ENCODE measurements around the gene CBARP. TPM values are rescaled to one million over a fixed set of nuclear protein-coding genes. Genes with fewer than 3 reads are reported as not detected.

The CBARP gene
- total RNA-seq, 1 donor from 2014 or later = 7.6 TPM

GRCh38 chr19:1222394-1222793 is 15.4 kb downstream of the CBARP start:
- Mint-ChIP-seq H3K9me3 (ENCODE audit: low read depth) (no peaks in the 10 kb centered on the region), H3K27me3 (ENCODE audit: low read depth) (no peaks in the 10 kb centered on the region), H3K36me3 (ENCODE audit: low read depth) (no peaks in the 10 kb centered on the region), H3K4me1 (ENCODE audit: low read depth) (no peaks in the 10 kb centered on the region), H3K4me3 (ENCODE audit: unreplicated experiment) (no peak overlapping the region), H3K27ac (ENCODE audit: unreplicated experiment) (no peak overlapping the region)
- TF ChIP-seq, protein P1, sequence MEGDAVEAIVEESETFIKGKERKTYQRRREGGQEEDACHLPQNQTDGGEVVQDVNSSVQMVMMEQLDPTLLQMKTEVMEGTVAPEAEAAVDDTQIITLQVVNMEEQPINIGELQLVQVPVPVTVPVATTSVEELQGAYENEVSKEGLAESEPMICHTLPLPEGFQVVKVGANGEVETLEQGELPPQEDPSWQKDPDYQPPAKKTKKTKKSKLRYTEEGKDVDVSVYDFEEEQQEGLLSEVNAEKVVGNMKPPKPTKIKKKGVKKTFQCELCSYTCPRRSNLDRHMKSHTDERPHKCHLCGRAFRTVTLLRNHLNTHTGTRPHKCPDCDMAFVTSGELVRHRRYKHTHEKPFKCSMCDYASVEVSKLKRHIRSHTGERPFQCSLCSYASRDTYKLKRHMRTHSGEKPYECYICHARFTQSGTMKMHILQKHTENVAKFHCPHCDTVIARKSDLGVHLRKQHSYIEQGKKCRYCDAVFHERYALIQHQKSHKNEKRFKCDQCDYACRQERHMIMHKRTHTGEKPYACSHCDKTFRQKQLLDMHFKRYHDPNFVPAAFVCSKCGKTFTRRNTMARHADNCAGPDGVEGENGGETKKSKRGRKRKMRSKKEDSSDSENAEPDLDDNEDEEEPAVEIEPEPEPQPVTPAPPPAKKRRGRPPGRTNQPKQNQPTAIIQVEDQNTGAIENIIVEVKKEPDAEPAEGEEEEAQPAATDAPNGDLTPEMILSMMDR (IDR thresholded peaks at IDR 0.05) = no peak
- DNase-seq (ENCODE audit: low spot score) = no peak

DNA sequence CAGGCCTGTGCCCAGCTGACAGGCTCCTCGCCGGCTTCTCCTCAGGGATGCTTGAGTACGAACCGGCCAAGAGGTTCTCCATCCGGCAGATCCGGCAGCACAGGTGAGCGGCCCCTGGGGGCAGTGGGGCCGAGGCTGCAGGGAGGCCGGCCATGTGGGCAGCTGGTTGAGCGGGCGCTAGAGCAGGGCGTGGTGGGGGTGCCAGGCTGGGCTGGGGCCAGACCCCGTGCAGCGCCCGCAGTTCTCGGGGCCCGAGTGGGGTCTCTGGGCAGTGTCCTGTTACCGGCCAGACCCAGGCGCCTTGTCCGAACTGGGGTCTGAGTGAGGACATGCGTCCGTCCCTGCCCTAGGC is 15.9 kb downstream of the CBARP start:
- Mint-ChIP-seq H3K36me3 (ENCODE audit: low read depth) (no peaks in the 10 kb centered on the region), H3K27me3 (ENCODE audit: low read depth) (no peaks in the 10 kb centered on the region), H3K27ac (ENCODE audit: unreplicated experiment) (no peak overlapping the region), H3K4me1 (ENCODE audit: low read depth) (peaks cover 4% of the 10 kb centered on the region), H3K9me3 (ENCODE audit: low read depth) (no peaks in the 10 kb centered on the region), H3K4me3 (ENCODE audit: unreplicated experiment) (no peak overlapping the region)
- no peak for DNase-seq (ENCODE audit: low spot score)
- TF ChIP-seq, protein P1 (IDR thresholded peaks at IDR 0.05) = no peak

DNA sequence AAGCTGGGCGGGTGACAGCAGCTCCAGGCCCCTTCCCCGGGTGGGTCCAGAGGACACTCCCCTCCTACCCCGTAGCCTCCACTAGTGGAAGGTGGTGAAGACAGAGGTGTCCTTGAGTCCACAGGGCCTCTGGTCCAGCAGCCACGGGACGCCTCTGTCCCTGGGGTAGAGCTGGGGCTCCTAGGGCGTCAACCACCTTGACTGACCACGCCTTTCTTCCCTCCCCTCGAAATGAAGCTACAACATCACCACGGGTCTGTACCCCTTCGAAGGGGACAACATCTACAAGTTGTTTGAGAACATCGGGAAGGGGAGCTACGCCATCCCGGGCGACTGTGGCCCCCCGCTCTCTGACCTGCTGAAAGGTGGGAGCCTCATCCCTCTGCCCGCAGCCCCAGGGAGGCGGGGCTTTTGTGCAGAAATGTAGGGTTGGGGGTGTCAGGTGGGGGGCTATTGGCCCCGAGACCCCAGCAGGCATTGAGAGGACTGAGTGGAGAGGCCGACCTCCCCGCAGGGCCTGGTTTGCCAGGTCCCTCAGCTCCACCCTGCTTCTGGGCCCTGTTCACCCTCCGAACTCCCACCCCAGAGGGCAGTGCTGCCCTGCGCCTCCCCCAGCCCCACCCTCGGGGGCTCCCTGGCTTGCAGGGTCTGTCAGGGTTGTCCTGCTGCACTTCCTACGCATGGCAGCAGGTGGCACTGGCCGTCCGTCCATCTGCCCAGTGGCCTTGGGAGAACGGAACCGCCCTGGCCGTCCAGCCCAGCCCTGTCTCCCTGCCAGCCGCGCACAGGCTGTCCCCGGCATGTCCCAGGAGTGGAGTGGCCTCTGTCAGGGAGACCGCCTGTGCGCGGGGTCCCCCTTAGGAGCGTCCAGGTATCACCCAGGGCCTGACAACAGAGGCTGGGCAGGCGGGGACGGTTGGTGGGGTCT is 16.6 kb downstream of the CBARP start:
- no peak for DNase-seq (ENCODE audit: low spot score)
- H3K4me1 Mint-ChIP-seq (ENCODE audit: low read depth) = peaks cover 8% of the 10 kb centered on the region
- H3K36me3 Mint-ChIP-seq (ENCODE audit: low read depth) = no peaks in the 10 kb centered on the region
- H3K9me3 Mint-ChIP-seq (ENCODE audit: low read depth) = no peaks in the 10 kb centered on the region
- H3K4me3 Mint-ChIP-seq (ENCODE audit: unreplicated experiment) = no peak overlapping the region
- TF ChIP-seq, protein P1 (IDR thresholded peaks at IDR 0.05) = peak; percentile 82
- H3K27me3 Mint-ChIP-seq (ENCODE audit: low read depth) = no peaks in the 10 kb centered on the region
- no peak overlapping the region for H3K27ac Mint-ChIP-seq (ENCODE audit: unreplicated experiment)

GRCh38 chr19:1220477-1220930 is 17.3 kb downstream of the CBARP start:
- Mint-ChIP-seq H3K4me3 (ENCODE audit: unreplicated experiment) (no peak overlapping the region), H3K27me3 (ENCODE audit: low read depth) (no peaks in the 10 kb centered on the region), H3K36me3 (ENCODE audit: low read depth) (no peaks in the 10 kb centered on the region), H3K27ac (ENCODE audit: unreplicated experiment) (no peak overlapping the region), H3K9me3 (ENCODE audit: low read depth) (no peaks in the 10 kb centered on the region), H3K4me1 (ENCODE audit: low read depth) (peaks cover 16% of the 10 kb centered on the region)
- TF ChIP-seq, protein P1 (IDR thresholded peaks at IDR 0.05) = no peak
- DNase-seq (ENCODE audit: low spot score) = no peak

- Mint-ChIP-seq H3K27ac (ENCODE audit: unreplicated experiment) (no peak overlapping the region), H3K4me1 (ENCODE audit: low read depth) (peaks cover 21% of the 10 kb centered on the region), H3K4me3 (ENCODE audit: unreplicated experiment) (no peak overlapping the region), H3K27me3 (ENCODE audit: low read depth) (no peaks in the 10 kb centered on the region), H3K36me3 (ENCODE audit: low read depth) (no peaks in the 10 kb centered on the region), H3K9me3 (ENCODE audit: low read depth) (no peaks in the 10 kb centered on the region)
- no peak for DNase-seq (ENCODE audit: low spot score)
- TF ChIP-seq, protein P1 (IDR thresholded peaks at IDR 0.05) = no peak
Observed at GRCh38 chr19:1219786-1220476, 17.9 kb downstream of the CBARP start.
